WI38 (cell line): ENCODE results near the gene KAT6B.

Source experiments
- H3K4me3 ChIP-seq: 2 replicates; pipeline ENCODE4 v1.5.1; 2011; ENCODE audit warnings: low read depth, mild to moderate bottlenecking, control low read depth, low read length
- CTCF ChIP-seq: IDR thresholded peaks from 2 replicates; pipeline ENCODE4 v1.5.1; 2012; ENCODE audit warnings: low read depth, mild to moderate bottlenecking, control low read depth, low read length

KAT6B gene

GRCh38 chr10:75035975-75036708 lies 209.7 kb downstream of the KAT6B start:
- H3K4me3 ChIP-seq: no peak overlapping the region
- no peak for TF ChIP-seq CTCF

- no peak for TF ChIP-seq CTCF
- H3K4me3 ChIP-seq: no peak overlapping the region
Measured at GRCh38 chr10:75037171-75038153, 211.1 kb downstream of the KAT6B start.

- no peak for TF ChIP-seq CTCF
- no peak overlapping the region for H3K4me3 ChIP-seq
Measured at GRCh38 chr10:75038335-75038734, 211.9 kb downstream of the KAT6B start.

GRCh38 chr10:75040576-75040975 lies 214.2 kb downstream of the KAT6B start:
- TF ChIP-seq CTCF: no peak
- no peak overlapping the region for H3K4me3 ChIP-seq

- H3K4me3 ChIP-seq: no peak overlapping the region
Measured at GRCh38 chr10:75042292-75042974, 216.0 kb downstream of the KAT6B start.

More at GRCh38 chr10:75042292-75042974, 216.0 kb downstream of the KAT6B start:
- no peak for TF ChIP-seq CTCF
